GM10266 (cell line): ENCODE data around the gene CPNE4.

Experiments
- DNase-seq: peaks from one replicate; pipeline ENCODE4 v3.0.0; 2012; ENCODE audit errors: extremely low spot score
- CTCF ChIP-seq: IDR thresholded peaks from 2 replicates; pipeline ENCODE4 v1.5.1; 2012; ENCODE audit warnings: mild to moderate bottlenecking, low read depth; ENCODE audit not compliant: control insufficient read depth, insufficient read depth; ENCODE audit errors: missing control alignments

CPNE4 gene

GRCh38 chr3:131568460-131568859 lies 466.4 kb downstream of the CPNE4 start:
- TF ChIP-seq CTCF = no peak
- DNase-seq = no peak

- DNase-seq = no peak
- no peak for TF ChIP-seq CTCF
Observed at GRCh38 chr3:131564812-131565211, 470.0 kb downstream of the CPNE4 start.

GRCh38 chr3:131561511-131561910 lies 473.3 kb downstream of the CPNE4 start:
- no peak for TF ChIP-seq CTCF
- DNase-seq = no peak

GRCh38 chr3:131560795-131561194 lies 474.0 kb downstream of the CPNE4 start:
- no peak for DNase-seq
- no peak for TF ChIP-seq CTCF

GRCh38 chr3:131555456-131555855 lies 479.4 kb downstream of the CPNE4 start:
- TF ChIP-seq CTCF = no peak
- DNase-seq = no peak

- no peak for TF ChIP-seq CTCF
- peak; percentile 14 for DNase-seq
Observed at GRCh38 chr3:131553495-131554247, 481.1 kb downstream of the CPNE4 start.

GRCh38 chr3:131551761-131552160 lies 483.1 kb downstream of the CPNE4 start:
- no peak for DNase-seq
- no peak for TF ChIP-seq CTCF
